HG02642 (cell line): Measurements from ENCODE around the gene RESP18.
"Not testable (repeated sequence)": the region's sequence is repeated elsewhere in the genome, so short reads cannot be mapped to it uniquely, and the experiment has no call there.

Source experiments
- ATAC-seq: cut with Tn5 transposase; IDR thresholded peaks from one replicate; pipeline ENCODE4 v1.9.1; 2021; ENCODE audit warnings: mild to moderate bottlenecking; ENCODE audit not compliant: unreplicated experiment, poor library complexity

Gene RESP18

DNA sequence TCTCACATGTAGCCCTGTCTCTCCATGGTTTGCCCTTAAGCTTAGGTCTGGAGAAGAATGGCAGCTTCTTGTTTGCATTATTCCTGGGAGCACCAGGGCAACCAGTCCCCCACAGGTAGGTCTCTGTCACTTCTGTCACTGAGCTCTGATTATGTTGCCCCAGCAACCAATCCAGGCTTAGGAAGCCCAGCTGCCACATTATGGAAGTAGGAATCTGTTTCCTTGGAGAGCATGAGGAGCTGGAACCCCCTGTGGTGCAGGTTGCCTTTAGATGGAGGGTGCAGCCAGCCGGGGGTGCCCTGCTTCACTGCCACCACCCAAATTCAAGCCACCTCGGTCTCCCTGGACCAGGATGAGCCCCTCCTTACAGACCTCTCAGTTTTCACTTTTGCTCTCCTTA, 4.8 kb downstream of the RESP18 start:
- ATAC-seq = no peak

DNA sequence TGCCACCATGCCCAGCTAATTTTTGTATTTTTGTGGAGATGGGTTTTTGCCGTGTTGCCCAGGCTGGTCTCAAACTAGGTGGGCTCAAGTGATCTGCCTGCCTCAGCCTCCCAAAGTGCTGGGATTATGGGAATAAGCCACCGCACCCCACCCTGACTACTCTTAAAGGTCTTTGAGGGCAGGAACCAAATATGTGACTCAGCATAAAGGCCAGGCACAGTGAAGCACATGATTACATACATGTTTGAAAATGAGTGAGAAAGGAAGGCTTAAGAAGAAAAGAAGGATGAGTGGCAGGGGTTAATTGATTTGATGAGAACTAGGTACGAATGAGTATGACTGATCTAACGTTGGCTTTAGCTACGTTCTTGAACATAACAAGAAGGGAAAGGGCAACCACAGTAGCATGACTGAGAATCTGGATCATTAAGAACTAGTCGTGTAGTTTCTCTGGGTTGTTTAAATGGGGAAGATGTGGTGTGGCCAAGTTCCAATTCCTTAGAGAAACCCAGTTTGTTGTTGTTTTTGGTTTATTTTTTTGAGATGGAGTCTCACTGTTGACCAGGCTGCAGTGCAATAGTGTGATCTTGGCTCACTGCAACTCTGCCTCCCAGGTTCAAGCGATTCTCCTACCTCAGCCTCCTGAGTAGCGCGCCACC, 6.8 kb downstream of the RESP18 start:
- ATAC-seq = no peak

DNA sequence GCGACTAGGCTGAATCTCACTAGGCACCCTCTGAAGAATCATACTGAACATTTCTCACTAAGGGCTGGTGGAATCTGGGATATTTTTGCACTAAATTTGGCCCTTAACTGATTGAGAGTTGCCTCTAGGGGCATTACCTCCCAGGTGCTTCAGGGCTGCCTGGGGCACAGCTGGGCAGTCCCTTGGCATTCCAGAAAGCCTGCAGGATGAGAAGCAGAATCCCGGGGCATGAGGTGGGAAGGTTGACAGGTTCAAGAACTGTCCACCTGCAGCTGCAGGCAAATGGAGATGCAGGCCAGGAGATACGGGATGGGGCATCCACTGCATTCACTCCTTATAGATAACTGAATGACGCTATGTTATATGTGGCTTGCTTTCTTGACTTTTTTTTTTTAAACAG, 7.4 kb downstream of the RESP18 start:
- ATAC-seq = no peak

DNA sequence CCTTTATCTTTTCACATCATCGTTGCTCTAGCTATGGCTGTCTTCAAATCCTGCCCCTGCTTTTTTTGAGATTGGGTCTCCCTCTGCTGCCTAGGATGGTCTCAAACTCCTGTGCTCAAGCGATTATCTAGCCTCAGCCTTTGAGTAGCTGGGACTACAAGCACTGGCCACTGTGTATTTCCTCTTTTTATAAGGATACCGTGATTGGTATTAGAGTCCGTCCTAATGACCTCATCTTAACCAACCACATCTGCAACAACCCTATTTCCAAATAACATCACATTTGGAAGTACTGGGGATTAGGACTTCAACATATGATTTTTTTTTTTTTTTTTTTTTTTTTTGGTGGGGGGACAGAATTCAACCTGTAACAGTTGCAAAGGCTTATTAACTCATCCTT, 9.1 kb downstream of the RESP18 start:
- no peak for ATAC-seq

DNA sequence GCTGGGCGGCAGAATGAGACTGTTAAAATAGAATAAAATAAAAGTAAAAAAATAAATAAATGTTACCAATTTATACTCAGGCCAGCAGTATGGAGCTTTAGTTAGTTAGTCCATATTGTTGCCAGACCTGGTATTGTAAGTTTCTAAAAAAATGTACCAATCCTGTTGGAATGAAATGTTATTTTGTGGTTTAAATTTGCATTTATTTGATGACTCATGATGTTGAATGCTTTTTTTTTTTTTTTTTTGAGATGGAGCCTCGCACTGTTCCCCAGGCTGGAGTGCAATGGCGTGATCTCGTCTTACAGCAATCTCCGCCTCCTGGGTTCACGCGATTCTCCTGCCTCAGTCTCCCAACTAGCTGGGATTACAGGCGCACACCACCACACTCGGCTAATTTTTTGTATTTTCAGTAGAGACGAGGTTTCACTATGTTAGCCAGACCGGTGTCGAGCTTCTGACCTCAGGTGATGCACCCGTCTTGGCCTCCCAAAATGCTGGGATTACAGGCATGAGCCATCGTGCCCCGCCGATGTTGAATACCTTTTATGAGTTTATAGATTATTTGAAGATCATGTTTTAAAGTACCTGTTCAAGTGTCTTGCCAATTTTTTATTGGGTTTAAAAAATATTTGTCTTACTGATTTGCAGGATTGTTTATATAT, 17.6 kb downstream of the RESP18 start:
- no peak for ATAC-seq

DNA sequence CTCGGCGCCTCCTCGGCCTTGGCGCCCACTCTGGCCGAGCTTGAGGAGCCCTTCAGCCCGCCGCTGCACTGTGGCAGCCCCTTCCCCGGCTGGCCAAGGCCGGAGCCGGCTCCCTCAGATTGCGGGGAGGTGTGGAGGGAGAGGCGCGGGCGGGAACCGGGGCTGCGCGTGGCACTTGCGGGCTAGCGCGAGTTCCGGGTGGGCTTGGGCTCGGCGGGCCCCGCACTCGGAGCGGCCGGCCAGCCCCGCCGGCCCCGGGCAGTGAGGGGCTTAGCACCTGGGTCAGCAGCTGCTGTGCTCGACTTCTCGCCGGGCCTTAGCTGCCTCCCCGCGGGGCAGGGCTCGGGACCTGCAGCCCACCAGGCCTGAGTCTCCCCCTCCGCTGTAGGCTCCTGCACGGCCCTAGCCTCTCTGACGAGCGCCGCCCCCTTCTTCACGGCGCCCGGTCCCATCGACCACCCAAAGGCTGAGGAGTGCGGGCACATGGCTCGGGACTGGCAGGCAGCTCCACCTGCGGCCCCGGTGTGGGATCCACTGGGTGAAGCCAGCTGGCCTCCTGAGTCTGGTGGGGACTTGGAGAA, 19.8 kb downstream of the RESP18 start:
- ATAC-seq = not testable (repeated sequence)

DNA sequence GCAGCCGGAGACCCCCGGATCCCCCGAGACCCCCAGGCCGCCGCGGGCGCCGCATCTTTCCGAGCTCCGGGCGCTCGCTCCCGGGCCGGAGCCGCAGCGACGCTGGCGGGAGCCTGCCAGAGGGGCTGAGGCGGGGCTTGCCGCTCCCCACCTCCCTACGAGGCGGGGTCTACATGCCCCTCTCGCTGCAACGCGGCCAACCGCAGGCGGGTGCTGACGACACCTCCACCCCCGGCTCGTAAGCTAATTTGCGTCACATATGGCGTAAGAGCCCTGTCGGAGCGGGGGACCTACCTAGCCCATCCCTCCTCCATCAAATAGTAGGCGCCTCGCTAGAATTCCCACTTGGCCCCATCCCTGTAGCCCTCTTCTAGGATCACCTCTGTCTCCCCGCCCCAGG, 23.3 kb downstream of the RESP18 start, which contains the start of gene PTPRN:
PTPRN (minus strand) TSS at position 124 of the 400 bp plus-strand sequence; CDS start at position 55, 69 bp downstream.
- no peak for ATAC-seq

DNA sequence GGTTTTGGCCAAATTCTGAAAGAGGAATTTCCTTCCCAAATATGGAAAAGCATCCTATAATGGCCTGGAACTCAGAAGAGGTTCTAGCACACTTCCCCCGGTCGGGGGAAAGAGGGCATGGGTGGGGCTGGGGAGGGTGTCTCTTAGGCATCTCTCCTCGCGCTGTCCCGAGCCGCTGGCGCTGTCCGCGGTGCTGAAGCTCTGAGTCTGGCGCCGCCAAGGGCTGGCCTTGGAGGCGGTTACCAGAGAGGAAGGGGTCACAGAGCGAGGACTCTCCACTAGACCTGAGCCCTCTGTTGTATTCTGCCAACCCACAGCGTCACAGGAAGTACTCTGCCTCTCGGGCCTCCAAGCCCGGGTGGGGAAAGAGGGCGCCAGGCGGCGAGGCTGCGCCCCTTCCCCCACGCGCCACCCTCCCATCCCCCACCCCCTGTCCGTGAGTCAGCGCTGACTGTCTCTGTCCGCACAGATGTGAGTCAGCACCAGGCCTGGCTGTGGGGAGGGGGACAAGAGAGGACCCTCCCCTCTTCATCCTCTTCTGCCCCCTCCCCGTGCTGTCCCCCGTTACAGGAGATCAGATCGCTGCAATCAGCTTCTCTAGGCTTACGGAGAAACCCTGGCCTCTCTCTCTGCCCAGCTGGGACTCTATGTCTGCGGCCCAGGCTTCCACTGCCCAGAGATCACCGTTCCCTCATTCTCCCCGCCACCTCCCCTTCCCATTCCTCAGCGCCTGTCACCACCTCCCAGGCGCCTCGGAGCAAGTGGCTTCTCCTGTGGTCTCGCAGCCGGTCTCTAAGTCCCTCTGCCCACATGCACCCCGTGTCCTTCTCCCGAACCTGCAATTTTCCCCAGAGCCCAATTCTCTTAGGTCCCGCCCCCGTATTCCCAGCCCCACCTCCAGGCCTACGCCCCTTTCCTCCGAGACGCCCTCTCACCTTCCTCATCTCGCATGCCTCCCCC, 24.1 kb downstream of the RESP18 start:
- ATAC-seq = no peak

DNA sequence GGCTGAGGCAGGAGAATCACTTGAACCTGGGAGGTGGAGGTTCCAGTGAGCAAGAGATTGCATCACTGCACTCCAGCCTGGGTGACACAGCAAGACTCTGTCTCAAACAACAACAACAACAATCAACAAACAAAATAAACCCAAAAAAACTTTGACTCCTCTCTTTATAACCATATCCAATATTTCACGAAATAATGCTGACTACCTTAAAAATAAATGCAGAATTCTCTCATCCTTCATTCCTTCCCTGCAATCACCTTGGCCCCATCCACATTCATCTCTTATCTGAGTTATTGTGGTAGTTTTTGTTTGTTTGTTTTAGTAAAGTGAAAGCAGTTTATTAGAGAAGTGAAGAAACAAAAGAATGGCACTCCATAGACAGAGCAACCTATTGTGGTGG, 26.5 kb downstream of the RESP18 start:
- ATAC-seq = no peak

DNA sequence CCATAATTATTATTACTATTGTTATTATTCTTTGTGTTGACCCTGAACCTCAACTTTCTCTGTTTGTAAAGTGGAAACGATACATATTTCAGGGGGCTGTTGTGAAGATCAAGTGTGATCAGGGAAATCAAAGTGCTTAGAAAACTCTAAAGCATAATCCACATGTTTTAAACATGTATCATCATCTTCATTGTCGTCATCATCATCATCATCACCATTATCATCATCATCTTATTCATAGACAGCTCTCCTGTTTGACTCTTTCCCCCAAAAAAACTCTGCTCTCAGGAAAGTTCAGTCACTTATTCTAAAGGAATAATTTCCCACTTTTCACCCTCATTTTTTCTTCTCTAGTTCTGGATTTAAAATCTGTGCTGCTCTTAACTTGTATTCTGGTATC, 28.3 kb downstream of the RESP18 start:
- ATAC-seq = no peak

DNA sequence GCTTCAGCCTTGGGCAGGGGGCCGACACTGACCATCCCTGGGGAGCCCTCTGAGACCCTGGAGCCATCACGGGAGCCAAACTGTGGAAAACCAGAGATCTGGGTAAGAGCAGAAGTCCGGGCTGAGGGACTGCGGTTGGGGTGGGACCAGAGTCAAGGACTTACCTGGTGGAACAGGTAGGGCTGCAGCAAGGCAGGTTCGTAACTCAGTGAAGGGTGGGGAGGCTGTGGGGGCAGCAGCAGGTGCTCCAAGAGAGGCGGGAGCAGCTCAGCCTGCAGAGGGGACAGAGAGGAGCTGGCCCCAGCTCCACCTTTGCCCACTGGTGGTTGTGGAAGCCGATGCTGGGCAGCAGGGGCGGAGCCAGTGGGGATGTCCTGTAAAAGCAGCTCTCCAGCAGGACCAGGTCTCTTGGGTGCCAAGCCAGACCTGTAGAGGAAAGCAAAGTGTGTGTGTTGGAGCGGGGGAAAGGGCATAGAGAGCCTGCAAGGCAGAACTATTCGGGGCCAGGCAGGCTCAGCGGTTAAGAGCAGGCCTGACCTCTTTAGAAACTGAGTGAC, 30.1 kb downstream of the RESP18 start:
- ATAC-seq = no peak

DNA sequence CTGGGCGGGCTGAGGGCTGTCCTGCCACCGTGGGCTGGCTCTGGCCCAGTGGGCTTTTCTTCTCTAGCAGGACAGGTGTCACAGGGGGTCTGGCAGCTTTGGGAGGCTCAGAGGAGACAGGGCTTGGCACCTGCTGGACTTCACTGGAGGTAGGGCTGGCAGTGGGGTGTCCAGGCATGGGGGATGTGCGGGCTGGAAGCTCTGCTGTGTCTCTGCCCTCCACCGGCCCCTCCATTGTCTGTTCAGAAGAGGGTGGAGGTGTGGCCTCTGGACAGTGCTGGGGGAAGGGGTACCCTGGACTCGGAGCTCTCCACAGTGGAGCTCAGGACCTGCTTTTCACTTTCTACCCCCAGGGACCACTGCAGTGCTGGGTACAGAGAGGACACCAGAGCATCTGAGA, 32.5 kb downstream of the RESP18 start:
- ATAC-seq = no peak

DNA sequence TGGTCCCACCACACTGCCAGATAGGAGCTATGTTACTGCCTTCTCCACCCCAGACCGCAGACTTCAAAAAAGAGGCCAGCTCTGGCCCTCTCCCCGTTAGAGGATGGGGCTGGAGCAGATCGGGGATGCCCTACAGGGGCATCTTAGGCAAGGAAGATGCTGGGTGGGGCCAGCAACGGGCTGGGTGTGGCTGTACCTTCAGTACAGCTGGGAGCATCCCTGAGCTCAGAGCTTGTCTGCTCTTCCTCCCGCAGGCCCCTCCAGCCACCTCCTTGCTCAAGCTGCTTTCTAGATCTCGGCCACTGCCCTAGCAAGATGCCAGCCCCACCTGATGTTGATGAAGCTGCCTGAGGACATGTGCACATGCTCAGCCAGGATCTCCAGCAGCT, 33.2 kb downstream of the RESP18 start:
- ATAC-seq = no peak

DNA sequence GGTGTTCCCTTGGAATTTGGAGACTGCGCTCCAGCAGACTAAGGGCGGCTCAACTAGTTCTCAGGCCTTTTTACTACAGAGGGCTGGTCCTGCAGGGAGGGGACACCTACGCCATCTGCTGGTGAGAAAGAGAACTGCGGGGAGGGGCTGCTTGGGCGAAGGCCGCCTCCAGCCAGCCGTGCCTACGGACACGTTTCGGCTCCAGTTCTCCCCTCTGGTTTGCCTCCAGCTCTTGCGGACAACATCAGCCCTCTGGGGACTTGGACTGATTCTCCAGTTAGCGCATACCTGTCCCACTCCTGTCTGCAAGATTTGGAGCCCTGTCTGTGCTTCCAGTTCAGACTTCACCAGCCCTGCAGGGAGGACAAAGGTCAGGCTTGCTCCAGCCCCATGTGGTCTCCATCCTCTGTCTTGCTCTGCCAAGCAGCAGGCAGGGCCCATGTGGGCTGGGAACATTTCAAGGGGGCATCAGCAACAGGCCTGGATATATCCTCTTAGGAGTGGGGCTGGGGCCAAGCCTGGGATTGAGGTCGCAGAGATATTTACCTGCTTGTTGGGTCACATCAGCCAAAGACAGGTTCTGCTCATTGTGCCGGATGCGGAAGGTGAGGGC, 33.7 kb downstream of the RESP18 start:
- no peak for ATAC-seq

DNA sequence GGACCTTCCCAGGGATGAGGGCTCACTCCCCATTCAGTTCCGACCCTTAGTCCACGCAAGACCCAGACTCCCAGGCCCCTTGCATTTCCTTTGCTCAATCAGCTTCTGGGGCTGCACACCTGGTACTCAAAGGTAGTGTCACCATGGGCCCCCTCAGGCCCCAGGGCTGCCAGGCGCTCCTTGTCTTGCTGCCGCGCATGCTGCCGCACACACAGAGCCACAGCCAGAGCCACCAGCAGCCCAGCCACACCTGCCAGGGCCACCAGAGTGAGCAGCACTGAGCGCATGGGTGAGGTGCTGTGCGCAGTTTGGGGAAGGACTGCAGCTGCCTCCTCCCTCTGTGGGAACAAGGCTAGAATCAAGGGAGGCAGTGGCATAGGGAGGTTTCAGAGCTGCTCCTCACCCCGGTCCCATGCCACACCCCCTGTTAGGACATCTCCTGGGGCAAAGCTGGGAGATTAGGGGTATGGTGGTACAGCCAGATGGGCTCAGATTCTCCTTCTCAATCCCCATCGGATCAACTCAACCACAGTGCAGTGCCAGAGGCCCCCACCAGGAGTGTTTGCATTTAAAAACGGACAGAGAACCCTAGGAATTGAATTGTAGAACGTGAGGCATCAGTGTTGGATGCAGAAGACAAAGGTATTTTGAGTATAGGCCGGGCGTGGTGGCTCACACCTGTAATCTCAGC, 34.6 kb downstream of the RESP18 start:
- no peak for ATAC-seq

DNA sequence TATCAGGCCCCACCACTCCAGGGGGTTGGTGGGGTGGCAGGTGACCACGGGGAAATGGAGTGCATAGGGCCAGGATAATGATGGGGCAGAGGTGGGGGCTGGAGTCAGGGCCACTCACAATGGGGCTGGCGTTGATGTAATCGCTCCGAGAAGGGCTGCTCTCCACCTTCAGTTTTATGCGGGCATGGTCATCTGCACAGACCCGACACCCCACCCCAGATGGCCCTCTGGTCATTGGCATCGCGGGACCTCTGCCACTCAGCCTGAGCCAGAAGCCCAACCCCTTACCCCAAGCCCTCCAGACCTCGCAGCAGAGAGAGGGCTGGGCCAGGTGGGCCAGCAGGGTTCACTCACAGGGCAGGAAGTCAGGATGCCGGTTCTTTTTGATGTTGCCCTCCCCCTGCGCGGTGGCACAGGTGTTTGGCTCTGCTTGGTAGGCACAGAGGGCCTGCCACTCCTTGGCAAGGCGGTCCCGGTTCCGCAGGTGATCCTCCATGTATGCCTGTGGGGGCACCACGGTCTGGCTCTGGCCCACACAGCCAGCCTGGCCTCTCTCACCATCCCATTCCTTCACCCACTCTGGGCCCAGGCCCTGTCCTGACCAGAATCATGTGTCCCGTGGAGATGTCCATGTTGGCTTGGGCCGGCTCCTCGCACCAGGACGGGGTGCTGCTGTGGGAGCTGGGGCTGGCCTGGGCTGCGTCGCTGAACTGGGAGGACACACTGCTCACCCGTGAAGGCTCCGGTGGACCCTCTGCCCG, 35.7 kb downstream of the RESP18 start:
- no peak for ATAC-seq

DNA sequence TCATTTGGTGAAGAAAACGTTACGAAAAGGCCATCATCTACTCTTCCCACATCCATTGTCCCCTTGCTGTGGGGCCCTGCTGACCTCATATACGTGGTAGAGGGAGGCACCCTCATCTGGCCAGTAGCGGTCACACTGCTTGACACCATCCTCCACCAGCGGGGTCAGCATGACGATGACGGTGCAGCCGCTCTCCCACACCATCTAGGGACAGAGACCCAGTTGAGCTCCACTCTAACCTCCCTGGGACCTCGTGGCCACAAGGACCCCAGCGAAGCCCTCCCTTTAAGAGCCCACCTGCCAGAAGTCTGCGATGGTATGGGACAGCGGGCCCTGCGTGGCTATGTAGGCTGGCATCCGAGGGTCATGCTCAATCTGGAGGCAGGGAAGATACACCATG, 36.4 kb downstream of the RESP18 start:
- no peak for ATAC-seq
